ENCODE data around the gene SUFU. TPM values are rescaled to one million over a fixed set of nuclear protein-coding genes. Genes with fewer than 3 reads are reported as not detected.

SUFU gene
- total and polyA plus RNA-seq, 2 of the 13 experiments (the other 11 are each of a cell fraction or from before 2014, with no cell fraction given) = 2.9 to 5.5 TPM

DNA sequence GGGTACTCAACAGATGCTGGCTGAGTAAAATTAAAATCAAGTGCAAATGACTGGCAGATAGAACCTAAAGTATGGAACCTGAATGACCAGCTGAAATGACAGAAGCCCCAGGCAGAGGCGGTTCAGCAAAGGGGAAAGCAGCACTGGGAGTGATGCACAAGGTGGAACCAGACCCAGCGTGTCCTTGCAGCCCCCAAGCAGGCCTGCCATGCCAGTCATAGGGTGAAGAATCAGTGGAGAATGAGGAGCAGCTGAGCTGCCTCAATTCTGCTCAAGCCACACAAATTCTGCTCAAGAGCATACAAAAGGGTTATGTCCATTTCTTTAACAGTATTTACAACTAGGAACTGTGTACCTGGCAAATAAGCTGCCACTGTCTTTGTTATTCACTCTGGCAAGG lies 10.0 kb upstream of the SUFU start:
- CTCF ChIA-PET (ENCODE audit: low intra/inter-chr PET ratio, low total read pairs) = no interaction called here
- POLR2A ChIA-PET = no interaction called here
- Histone ChIP-seq H3K79me2 (ENCODE audit: insufficient read depth, low read length) (peaks cover 51% of the 10 kb centered on the region), H4K20me1 (ENCODE audit: insufficient read depth, low read length) (no peaks in the 10 kb centered on the region; the same call in 1 of the 2 replicates), H3K9me3 (ENCODE audit: low read length) (no peaks in the 10 kb centered on the region), H3K27me3 (ENCODE audit: control insufficient read depth in 1 of 2, insufficient read depth in 2 of 2, low read length in 2 of 2) (no peaks in the 10 kb centered on the region), H2AFZ (ENCODE audit: low read length) (no peak overlapping the region), H3K36me3 (replicated peaks in 1 of 2; ENCODE audit: control insufficient read depth in 1 of 2, insufficient read depth in 2 of 2, low read length in 2 of 2) (peaks cover 2 to 8% of the 10 kb centered on the region in 2 experiments), H3K27ac (ENCODE audit: extremely low read length, insufficient read depth, low read length) (no peak overlapping the region), H3K4me1 (ENCODE audit: insufficient read depth, low read length) (peaks cover 21% of the 10 kb centered on the region), H3K4me2 (ENCODE audit: low read depth, low read length) (no peak overlapping the region), H3K4me3 (replicated peaks in 1 of 3; ENCODE audit: insufficient read depth in 1 of 3, low read depth in 2 of 3, low read length in 3 of 3) (no peak overlapping the region), H3K9ac (ENCODE audit: insufficient read depth, low read depth, low read length) (no peak overlapping the region)
- DNase-seq (ENCODE audit: low spot score) = no peak
- TF ChIP-seq ETV5 (CRISPR knock-in tag; IDR thresholded peaks at IDR 0.05; ENCODE audit: borderline replicate concordance) = no peak
- no peak for TF ChIP-seq ZNF329 (CRISPR knock-in tag; IDR thresholded peaks at IDR 0.05; ENCODE audit: low read depth)
- no peak for TF ChIP-seq ZNF256 (CRISPR knock-in tag; conservative IDR thresholded peaks at IDR 0.05)
- no peak for TF ChIP-seq MLLT10 (CRISPR knock-in tag; IDR thresholded peaks at IDR 0.05)
- no peak for TF ChIP-seq HMG20A (CRISPR knock-in tag; IDR thresholded peaks at IDR 0.05; ENCODE audit: borderline replicate concordance)
- TF ChIP-seq ZFP90 (CRISPR knock-in tag; IDR thresholded peaks at IDR 0.05; ENCODE audit: borderline replicate concordance) = no peak
- TF ChIP-seq KDM1A (CRISPR knock-in tag; IDR thresholded peaks at IDR 0.05) = no peak
- TF ChIP-seq ZNF121 (CRISPR knock-in tag; IDR thresholded peaks at IDR 0.05) = no peak
- TF ChIP-seq ZNF670 (CRISPR knock-in tag; IDR thresholded peaks at IDR 0.05; ENCODE audit: borderline replicate concordance) = no peak
- in situ Hi-C loops (cut with HindIII; ENCODE audit: extremely low pct_ligation_motif_present, low pct_unique_long_range_greater_than_20kb) (no loop called here), intact Hi-C loops (cut with micrococcal nuclease; ENCODE audit: unreplicated experiment) (no loop called here)
- BruUV-seq (replicated peaks) = no TSS peak
- WGBS (ENCODE audit: low lambda C conversion rate) = 100% methylated on average over 2 of the region's 2 CpGs
- ATAC-seq = no peak
- FAIRE-seq = no peak

DNA sequence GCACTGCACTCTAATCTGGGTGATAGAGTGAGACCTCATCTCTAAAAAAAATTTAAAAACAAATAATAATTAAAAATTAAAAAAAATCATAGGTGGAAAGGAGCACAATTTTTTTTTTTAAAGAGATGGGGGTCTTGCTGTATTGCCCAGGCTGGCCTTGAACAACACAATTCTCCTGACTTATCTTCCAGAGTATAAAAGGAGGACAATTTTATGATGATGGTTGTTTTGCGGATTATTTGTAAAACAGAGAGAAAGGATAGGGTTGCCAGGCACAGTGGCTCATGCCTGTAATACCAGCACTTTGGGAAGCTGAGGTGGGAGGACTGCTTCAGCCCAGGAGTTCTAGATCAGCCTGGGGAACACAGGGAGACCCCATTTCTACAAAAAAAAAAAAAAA lies 6.2 kb upstream of the SUFU start:
- WGBS (ENCODE audit: low lambda C conversion rate) = 100% methylated on average over 1 of the region's 1 CpG
- in situ Hi-C loops (cut with HindIII; ENCODE audit: extremely low pct_ligation_motif_present, low pct_unique_long_range_greater_than_20kb) (no loop called here), intact Hi-C loops (cut with micrococcal nuclease; ENCODE audit: unreplicated experiment) (no loop called here)
- H3K4me3 ChIP-seq (replicated peaks in 1 of 3; ENCODE audit: insufficient read depth in 1 of 3, low read depth in 2 of 3, low read length in 3 of 3) = no peak overlapping the region
- H3K27ac ChIP-seq (ENCODE audit: extremely low read length, insufficient read depth, low read length) = no peak overlapping the region
- CTCF ChIA-PET (ENCODE audit: low intra/inter-chr PET ratio, low total read pairs) = no interaction called here
- no peak for DNase-seq (ENCODE audit: low spot score)
- no peak for ATAC-seq
- FAIRE-seq = no peak
- no TSS peak for BruUV-seq (replicated peaks)
- no peaks in the 10 kb centered on the region for H3K9me3 ChIP-seq (ENCODE audit: low read length)
- no peaks in the 10 kb centered on the region; a peak in 1 of 5 replicates for H3K27me3 ChIP-seq (ENCODE audit: control insufficient read depth in 1 of 2, insufficient read depth in 2 of 2, low read length in 2 of 2)
- peak; percentile 60; the same call in 1 of the 2 replicates for TF ChIP-seq ZNF121 (CRISPR knock-in tag; IDR thresholded peaks at IDR 0.05)
- TF ChIP-seq, protein P1, sequence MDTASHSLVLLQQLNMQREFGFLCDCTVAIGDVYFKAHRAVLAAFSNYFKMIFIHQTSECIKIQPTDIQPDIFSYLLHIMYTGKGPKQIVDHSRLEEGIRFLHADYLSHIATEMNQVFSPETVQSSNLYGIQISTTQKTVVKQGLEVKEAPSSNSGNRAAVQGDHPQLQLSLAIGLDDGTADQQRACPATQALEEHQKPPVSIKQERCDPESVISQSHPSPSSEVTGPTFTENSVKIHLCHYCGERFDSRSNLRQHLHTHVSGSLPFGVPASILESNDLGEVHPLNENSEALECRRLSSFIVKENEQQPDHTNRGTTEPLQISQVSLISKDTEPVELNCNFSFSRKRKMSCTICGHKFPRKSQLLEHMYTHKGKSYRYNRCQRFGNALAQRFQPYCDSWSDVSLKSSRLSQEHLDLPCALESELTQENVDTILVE (CRISPR knock-in tag; IDR thresholded peaks at IDR 0.05) = no peak
- H3K79me2 ChIP-seq (ENCODE audit: insufficient read depth, low read length) = peaks cover 75% of the 10 kb centered on the region
- H4K20me1 ChIP-seq (ENCODE audit: insufficient read depth, low read length) = no peaks in the 10 kb centered on the region; the same call in none of the 2 replicates
- peaks cover 43% of the 10 kb centered on the region for H3K4me1 ChIP-seq (ENCODE audit: insufficient read depth, low read length)
- H2AFZ ChIP-seq (ENCODE audit: low read length) = no peak overlapping the region
- H3K9ac ChIP-seq (ENCODE audit: insufficient read depth, low read depth, low read length) = no peak overlapping the region
- H3K36me3 ChIP-seq (replicated peaks in 1 of 2; ENCODE audit: control insufficient read depth in 1 of 2, insufficient read depth in 2 of 2, low read length in 2 of 2) = peaks cover 0 to 2% of the 10 kb centered on the region in 2 experiments; a peak in 2 of 5 replicates
- POLR2A ChIA-PET = no interaction called here
- H3K4me2 ChIP-seq (ENCODE audit: low read depth, low read length) = no peak overlapping the region

Data from HepG2 (cell line).